OCI-LY3 (cell line): ENCODE data around the gene HYAL2.

Experiments
- EZH2phosphoT487 ChIP-seq: fragments of 200-600 bp; shearing (Covaris generic); IDR thresholded peaks from 2 replicates; pipeline ENCODE4 v1.6.1; 2018; ENCODE audit warnings: antibody characterized with exemption, mixed run types, low read depth
- TF ChIP-seq, protein P1 (sequence below): fragments of 200-600, 300-600 bp; sonication (generic); IDR thresholded peaks from 2 replicates; pipeline ENCODE4 v1.5.1; 2014; ENCODE audit warnings: antibody characterized with exemption, low read length, low read depth

DNA sequence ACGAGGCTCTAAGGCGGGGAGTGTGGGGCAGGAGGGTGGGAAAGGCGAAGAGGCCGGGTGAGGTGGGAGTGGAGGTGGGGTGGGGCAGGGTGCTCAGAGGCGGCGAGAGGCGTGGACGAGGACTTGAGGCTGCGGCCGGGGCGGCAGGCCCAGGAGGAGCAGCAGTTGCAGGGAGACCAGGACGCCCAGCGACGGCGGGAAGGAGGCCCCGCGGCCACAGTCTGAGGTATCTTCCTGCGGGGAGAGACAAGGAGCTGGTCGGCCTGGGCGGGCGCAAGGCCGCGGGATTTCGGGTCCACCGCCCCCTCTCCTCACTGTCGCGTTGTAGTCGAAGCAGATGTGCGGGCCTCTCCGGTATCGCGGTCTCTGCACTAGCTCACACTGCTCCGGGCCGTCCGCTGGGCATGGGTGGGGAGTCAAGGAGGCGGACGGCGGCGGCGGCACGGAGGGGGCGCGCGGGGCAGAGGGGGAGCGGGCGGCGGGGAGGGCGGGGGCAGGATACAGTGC is 42.1 kb upstream of the HYAL2 start:
- TF ChIP-seq, protein P1, sequence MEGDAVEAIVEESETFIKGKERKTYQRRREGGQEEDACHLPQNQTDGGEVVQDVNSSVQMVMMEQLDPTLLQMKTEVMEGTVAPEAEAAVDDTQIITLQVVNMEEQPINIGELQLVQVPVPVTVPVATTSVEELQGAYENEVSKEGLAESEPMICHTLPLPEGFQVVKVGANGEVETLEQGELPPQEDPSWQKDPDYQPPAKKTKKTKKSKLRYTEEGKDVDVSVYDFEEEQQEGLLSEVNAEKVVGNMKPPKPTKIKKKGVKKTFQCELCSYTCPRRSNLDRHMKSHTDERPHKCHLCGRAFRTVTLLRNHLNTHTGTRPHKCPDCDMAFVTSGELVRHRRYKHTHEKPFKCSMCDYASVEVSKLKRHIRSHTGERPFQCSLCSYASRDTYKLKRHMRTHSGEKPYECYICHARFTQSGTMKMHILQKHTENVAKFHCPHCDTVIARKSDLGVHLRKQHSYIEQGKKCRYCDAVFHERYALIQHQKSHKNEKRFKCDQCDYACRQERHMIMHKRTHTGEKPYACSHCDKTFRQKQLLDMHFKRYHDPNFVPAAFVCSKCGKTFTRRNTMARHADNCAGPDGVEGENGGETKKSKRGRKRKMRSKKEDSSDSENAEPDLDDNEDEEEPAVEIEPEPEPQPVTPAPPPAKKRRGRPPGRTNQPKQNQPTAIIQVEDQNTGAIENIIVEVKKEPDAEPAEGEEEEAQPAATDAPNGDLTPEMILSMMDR: no peak
- TF ChIP-seq EZH2phosphoT487: no peak
